Fibroblast of skin of right quadriceps (primary cell): ENCODE results near the gene PCYOX1L.

Experiments used
- DNase-seq: peaks from one replicate; pipeline ENCODE4 v3.0.0-alpha.2; 2013

The PCYOX1L gene

DNA sequence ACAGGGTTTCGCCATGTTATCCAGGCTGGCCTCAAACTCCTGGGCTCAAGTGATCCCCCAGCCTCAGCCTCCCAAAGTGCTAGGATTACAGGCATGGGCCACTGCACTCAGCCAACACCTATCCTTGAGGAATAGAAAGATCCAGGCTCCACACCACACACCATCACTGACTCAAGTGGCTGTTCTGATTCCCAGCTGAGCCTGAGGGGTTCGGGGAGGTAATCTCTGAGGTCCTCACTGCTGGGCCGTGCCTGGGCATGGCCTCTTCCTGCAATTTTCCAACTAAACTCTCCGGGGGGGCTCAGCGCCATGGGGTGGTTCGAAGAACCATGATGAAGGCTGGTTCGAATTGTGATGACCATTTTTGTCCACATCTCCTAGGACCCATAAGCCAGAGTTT lies 52.2 kb downstream of the PCYOX1L start:
- DNase-seq, result no peak

DNA sequence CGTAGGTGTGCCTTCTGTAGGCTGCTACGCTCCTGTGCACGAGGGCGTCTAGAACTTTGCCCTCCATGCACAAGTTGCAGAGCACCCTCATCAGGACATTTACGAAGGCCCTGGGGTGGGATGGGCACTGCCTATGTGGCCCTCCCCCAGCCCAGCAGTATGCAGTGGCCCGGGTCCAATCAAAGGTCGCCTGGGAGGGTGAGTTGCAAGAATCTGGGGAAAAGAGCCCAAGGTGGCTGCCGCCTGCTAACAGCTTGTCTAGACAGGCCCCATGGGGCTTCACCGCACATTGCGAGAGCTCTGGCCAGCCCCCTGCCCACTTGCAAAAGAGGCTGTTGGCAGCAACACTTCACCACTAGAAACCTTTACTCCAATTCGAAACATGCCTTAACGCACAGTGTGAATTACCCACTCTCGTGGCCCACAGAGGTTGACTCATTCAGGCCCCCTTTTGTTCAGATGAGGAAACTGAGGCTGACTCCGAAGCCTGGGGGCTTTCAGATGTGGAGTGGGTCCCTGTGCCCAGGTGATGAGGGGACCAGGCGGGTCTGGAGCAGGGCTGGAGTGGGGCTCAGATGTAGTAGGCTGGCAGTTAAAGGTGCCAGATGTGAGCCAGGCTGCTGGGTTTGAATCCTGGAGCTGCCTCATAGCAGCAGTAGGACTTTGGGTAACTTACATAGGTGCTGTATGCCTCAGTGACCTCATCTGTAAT lies 53.0 kb downstream of the PCYOX1L start:
- DNase-seq, result no peak

DNA sequence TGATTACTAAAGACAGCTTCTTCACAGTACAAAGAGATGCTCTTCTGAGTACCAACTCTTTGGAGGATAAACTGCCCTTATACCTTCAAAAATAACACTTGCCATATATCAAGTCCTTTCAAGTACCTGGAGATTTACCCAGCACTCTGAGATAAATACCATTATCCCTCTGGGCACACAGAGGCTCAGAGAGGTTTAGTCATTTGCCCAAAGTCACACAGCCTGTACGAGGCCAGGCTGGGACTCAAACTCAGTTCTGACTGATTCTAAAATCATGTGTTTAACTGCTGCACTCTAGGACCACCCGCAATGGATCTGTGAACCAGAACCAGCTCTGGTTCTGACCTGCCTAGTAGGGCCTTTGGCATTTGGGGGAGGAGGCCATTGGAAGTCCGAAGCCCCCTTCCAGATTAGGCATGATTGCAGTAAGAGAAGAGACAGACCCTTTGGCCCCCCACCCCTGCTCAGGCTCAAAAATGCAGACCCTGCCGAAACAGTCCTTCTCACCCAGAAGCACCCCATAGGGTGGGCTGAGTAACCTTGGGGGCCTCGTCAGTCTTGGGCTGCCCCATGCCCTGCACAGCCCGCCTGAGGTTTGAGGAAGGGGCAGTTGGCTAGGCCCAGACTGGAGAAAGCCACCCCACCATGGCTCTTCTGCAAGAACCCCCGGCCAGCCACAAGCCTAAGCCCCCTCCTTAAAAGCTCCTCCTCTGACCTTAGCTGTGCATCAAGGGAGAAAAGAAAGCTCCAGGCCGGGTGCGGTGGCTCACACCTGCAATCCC lies 54.1 kb downstream of the PCYOX1L start:
- DNase-seq, result no peak

DNA sequence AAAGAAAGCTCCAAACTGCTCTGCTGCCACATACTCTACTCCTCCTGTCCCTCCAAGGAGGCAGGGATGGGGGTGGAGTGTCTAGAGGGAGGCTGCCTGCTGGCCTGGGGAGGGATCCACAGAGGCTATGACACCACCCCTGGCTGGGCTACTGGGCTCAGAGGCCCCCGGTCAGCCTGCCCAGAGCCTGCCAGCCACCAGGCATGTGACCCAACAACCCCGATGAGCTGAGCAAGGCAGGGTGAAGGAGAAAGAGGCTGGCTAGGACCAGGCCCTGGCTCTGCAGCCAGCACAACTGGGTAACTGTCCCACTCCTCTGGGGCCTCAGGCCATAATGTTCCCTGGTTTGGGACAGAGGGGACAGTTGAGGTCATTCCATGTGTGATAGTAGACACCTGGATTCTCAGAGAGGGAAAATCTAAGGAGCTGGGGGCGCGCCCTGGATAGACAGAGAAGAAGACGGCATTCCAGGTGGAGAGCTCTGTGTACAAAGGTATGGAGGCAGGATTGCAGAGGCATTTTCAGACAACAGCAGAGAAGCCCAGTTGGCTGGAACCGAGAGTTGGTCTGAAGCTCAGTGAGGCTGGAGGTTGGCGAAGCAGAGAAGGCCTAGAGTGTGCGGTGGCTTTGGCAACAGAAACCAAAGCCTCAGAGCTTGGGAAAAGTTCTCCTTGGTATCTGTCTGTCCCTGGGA lies 55.1 kb downstream of the PCYOX1L start:
- no peak for DNase-seq

DNA sequence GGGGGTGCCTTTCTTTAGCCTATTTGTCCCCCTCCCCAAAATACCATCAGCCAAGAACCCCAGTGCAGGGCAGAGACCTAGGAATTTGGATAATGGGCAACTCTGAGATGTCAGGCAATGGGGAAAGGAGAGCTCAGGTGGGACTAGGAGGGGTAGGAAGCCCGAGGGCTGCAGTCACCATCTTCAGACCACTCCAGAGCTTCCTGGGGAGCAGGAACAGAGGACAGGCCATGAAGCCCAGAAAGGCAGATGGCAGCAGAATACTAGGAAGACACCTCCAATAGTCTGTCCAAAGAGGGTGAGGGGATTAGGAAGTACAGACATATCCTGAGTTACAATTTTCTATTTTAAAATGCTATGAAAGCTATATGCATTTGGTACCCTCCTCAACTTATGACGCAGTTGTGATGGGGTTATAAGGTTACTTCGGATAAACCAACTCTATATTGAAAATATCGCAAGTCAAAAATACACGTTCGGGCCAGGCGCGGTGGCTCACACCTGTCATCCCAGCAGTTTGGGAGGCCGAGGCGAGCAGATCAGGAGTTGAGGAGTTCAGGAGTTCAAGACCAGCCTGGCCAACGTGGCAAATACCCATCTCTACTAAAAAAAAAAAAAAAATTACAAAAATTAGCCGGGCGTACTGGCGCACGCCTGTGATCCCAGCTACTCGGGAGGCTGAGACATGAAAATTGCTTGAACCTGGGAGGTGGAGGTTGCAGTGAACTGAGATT lies 55.8 kb downstream of the PCYOX1L start:
- DNase-seq, result no peak

DNA sequence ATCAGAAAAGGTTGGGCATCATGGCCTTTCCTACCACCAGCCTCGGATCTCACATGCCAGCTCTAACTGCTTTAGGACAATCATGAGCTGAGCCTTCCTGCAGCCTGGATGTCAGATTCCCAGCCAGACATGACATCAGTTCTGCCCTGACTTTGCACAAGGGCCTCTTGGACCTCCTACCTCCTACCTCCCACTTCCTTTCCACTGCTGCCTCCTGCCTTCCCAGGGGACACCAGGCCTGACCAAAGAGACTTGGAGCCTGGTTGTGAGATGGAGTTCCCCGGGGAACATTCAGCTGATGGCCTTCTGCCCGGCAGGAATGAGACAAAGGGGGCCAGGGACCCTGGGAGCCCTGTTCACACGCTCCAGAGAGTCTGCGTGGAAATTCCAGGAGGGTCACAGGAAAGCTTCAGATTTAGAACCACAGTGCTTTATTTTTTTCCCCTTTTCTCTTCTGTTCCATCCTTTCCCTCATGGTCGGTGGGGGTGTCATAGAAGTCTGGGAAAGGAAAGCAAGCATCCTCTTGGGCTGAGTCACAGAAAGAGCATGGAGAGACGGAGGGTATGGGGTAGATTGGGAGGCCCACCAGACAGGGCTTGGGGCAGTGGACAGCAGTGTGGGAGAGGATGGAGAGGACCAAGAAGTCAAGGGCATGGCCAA lies 56.7 kb downstream of the PCYOX1L start:
- DNase-seq, result peak; percentile 78

DNA sequence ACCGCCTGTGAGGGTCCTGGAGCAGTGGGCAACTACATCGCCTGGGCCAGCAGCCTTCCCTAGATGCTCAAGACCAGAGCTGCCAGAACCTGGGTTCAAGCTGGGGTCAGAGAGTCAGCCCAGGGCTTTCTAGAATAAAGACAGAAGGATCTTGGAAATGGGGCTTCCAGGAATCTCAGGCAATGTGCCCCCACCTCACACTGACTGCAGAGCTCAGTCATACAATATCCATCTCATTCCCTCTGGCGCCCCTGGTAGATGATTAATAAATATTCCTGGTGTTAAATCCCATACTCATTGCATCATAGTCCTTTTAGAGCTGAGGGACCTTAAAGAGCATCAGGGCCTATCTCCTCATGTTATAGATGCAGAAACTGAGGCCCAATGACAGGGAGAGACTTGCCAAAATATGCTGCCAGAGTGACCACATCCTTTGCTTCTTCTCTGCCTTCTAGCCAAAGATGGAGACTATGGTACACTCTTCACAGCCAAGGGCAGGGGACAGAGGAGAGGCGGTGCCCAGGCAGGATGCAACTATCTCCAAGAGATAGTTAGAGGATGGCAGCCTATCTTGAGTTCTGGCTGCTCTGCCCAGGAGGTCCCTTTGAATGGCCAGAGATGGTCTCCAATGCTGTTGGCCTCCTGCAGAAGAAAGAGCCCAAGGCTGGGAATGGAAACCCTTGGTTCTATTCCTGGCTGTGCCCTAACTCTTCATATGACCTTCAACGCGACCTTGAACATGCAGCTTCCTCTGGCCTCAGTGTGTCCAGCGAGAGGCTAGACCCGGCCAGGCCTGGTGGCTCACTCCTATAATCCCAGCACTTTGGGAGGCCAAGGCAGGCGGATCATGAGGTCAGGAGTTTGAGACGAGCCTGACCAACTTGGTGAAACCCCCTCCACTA lies 57.5 kb downstream of the PCYOX1L start:
- DNase-seq, result peak; percentile 54

DNA sequence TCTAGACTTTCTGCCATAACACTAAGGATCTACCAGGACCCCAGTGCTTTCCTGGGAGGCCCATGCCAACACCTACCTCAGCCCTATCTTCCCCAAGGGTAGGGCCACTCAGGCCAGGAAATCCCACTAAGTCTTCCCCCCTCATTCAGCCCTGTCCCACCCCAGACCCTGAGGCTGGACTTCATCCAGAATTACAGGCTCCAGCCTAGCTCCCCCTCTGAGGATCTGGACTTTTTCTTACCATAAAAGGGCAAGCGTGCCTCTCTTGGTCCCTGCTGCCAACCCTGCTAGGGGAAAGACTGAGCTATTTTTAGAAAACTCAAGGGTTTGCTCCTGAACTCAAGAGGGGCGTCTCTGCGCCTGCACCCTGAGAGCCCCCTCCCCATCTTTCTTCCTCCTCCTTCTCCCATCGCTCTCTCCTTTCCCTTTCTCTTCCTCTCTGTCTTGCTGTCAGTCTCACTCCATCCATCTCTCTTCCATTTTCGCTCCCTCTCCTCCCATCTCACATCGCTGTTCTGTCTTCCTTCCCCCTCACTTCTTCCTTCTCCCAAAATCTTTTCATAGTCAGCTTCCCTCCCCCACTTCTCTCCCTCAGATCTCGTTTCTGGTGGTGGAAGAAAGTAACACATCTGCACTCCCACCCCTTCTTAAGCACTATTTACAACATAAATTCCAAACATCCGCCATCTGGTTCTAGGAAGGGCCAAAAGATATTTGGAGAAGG lies 59.3 kb downstream of the PCYOX1L start:
- peak; percentile 75 for DNase-seq

DNA sequence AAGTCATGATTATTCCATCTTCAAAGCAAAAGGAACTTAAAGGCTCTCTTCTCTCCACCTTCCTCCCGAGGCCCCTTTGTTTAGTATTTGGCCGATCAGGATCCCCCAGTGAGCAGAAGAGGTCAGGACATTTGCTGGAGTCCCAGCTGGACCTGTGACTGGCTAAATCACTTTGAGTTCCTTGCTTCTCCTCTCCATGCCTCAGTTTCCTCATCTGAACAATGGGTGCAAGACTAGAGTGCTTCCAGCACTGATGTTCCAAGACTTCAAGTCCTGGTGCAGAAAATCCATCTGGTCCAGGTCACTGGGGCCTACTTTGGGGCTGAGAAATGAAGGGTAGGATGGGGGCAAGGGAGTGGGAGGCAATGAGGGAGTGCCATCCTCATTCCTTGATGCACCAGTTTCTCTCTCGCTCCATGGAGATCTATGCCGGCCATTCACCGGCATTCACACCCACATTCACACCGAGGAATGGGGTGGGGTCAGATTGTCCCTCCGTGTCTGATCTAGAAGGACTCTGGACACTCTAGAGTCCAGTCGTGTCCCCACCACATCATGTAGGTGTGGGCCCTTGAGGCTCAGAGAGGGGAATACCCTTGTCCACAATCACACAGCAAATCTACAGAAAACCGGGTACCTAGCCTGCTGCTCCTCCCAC lies 60.0 kb downstream of the PCYOX1L start:
- DNase-seq, result no peak

DNA sequence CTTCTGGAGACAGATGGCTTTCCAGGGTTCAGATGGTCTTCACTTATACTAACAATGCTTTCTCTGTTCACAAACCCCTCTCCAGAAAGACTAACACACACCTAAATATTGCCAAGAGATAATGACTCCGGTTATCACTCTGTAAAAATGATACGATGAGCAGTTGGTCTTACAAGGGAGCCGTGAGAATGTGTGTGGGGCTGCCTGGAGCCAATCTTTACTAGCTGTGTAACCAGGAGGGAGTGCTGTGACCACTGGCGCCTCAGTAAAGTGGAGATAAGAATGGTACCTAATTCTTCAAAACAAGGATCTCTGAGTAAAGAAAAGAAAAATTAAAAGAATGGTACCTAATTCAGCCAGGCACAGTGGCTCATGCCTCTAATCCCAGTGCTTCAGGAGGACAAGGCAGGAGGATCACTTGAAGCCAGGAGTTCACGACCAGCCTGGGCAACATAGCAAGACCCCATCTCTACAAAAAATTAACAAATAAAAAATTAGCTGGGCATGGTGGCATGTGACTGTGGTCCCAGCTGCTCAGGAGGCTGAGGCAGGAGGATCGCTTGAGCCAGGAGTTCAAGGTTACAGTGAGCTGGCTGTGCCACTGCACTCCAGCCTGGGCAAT lies 61.2 kb downstream of the PCYOX1L start:
- no peak for DNase-seq
